HFF-Myc (cell line): ENCODE data around the gene TH.
"Not testable (repeated sequence)": the region's sequence is repeated elsewhere in the genome, so short reads cannot be mapped to it uniquely, and the experiment has no call there.

Experiments
- DNase-seq: peaks from one replicate; pipeline ENCODE4 v3.0.0-alpha.2; 2011; ENCODE audit warnings: low read depth; ENCODE audit errors: extremely low read depth
- H3K4me3 ChIP-seq: replicated peaks from 2 replicates; pipeline ENCODE4 v1.5.1; 2011; ENCODE audit warnings: low read depth, mild to moderate bottlenecking, control low read depth, low read length
- CTCF ChIP-seq: IDR thresholded peaks from 2 replicates; pipeline ENCODE4 v1.5.1; 2012; ENCODE audit warnings: mild to moderate bottlenecking, low read depth, low read length, control low read depth; ENCODE audit errors: missing control alignments

Gene TH

DNA sequence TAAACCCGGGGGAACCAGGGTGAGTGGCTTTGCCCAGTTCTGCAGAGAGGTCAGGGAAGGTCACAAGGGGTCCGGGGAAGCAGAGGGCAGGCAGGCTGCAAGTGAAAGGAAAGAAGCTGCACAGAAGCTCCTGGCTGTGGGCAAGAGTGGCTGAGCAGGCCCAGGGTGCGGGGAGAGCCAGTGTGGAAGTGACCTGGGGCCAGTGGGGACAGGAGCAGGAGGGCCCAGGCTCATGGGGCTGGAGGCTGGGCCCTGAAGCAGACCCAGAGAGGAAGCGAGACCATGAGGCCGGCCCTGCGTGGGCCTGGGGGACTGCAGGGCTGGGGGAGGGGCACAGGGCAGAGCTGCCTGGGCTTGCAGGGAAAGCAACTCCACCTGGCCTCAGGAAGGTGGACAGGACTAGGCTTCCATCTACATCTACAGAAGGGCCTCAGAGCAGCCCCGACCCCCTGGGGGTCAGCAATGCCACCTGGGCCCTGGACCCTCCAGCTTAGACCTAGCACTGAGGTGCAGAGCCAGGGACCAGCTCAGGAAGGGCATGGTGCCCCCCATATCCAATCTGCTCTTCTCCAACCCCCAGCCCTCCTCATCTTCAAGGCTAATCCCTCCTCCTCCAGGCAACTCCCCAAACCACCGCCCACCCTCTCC, 44.0 kb downstream of the TH start:
- H3K4me3 ChIP-seq = no peak overlapping the region
- DNase-seq = no peak
- TF ChIP-seq CTCF = no peak

DNA sequence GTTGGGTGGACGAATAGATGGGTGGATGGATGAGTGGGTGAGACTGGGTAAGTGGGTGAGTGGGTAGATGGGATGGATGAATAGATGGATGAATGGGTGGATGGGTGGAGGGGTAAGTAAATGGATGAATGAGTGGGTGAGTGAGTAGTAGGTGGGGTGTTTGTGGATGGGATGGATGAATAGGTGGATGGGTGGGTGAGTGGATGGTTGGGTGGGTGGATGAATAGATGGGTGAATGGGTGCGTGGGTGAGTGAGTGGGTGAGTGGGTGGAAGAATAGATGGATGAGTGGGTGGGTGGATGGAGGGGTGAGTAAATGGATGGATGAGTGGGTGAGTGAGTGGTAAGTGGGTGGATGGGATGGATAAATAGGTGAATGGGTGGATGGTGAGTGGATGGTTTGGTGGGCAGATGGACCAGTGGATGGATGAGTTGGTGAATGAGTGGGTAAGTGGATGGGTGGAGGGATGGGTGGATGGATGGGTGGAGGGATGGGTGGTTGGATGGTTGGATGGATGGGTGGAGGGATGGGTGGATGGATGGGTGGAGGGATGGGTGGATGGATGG, 45.0 kb downstream of the TH start:
- no peak overlapping the region for H3K4me3 ChIP-seq
- no peak for DNase-seq
- TF ChIP-seq CTCF = no peak

DNA sequence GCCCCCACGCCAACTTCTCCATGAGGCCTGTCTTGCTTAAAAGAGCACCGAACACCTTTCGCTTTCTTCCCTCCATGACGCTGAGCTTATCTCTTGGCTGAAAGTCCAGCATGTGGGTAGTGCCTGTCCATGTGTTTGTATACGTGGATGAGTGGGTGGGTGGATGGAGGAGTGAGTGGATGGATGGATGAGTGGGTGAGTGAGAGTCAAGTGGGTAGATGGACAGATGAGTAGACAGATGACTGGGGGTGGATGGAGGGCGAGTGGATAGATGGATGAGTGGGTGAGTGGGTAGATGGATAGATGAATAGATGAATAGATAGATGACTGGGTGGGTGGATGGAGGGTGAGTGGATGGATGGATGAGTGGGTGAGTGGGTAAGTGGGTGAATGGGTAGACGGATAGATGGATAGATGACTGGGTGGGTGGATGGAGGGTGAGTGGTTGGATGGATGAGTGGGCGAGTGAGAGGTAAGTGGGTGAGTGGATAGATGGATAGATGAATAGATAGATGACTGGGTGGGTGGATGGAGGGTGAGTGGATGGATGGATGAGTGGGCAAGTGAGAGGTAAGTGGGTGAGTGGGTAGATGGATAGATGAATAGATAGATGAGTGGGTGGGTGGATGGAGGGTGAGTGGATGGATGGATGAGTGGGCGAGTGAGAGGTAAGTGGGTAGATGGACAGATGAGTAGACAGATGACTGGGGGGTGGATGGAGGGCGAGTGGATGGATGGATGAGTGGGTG, 46.7 kb downstream of the TH start:
- not testable (repeated sequence) for H3K4me3 ChIP-seq, DNase-seq

DNA sequence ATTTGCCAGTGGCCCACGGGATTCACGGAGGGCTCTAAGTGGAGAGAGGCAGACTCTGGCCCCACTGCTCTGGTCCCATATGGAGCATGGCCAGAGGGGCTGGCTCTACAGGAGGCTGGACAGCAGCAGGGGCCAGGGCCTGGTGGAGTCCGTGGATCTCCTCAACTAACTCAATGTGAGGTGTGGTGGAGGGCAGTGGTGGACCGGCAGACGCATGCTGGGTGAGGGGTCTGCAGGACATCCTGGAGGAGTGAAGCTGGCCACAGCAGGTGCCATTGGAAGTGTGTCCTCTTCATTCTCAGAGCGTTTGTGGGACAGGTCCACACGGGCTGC, 48.0 kb downstream of the TH start:
- no peak for TF ChIP-seq CTCF
- DNase-seq = no peak
- H3K4me3 ChIP-seq = no peak overlapping the region

DNA sequence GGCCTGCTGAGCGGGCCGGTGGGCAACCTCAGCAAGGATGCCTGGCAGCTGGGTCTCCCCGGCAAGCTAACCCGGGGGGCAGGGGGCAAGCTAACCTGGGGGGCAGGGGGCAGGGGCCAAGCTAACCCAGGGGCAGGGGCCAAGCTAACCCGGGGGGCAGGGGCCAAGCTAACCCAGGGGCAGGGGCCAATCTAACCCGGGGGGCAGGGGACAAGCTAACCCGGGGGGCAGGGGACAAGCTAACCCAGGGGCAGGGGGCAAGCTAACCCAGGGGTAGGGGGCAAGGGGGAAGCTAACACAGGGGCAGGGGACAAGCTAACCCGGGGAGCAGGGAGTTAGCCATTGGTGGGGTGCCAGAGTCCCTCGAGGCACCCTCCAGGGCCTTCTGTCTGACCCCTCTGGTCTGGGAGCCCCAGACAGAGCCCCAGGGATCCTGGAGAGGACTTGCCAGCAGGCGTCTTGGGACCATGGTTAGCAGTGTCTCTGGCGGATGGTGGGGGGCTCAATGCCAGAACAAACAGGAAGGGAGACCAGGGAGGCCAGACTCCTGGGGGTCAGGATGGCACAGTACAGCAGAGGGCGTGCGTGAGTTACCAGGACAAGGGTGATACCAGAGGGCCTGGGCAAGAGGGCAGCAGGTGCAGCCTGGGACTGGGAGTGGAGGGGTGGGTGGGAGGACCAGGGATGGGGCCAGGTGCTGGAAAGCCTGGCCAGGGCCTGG, 48.5 kb downstream of the TH start:
- H3K4me3 ChIP-seq = no peak overlapping the region
- no peak for TF ChIP-seq CTCF
- no peak for DNase-seq

- DNase-seq = no peak
- no peak overlapping the region for H3K4me3 ChIP-seq
- no peak for TF ChIP-seq CTCF
Measured at GRCh38 chr11:2122222-2122906, 49.3 kb downstream of the TH start.
